Measurements from ENCODE around the gene TBCE. TPM values are rescaled to one million over a fixed set of nuclear protein-coding genes. Genes with fewer than 3 reads are reported as not detected.
A peak's percentile ranks its signal among the peaks of the same experiment; 100 is the strongest.

TBCE gene
- total and polyA plus RNA-seq, 9 of the 15 experiments (the other 6 are each of a cell fraction or from before 2014, with no cell fraction given): 52.6 to 92.1 (median 82.1) TPM

DNA sequence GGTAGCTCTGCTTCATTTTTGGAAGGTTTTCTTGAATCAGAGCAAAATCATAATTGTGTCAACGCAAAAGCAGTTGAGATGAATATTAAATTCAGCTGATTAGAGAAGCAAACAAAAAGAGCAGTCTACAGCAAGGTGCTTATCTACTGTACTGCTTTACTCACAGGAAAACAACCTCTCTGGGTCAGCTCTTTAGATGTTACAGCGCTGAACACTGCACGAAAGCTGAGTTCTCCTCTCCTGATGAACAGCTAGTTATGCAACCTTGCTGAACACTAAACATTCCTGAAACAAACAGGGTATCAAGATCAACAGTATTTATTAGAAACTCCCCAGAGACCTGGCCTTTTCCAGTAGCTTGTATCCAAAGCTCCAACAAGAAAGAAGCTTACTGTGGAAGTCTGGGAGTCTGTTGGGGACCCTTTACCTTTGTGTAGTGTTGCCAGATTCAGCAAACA, 41.3 kb downstream of the TBCE start (continued):
- no peak for TF ChIP-seq ZC3H11A (IDR thresholded peaks at IDR 0.05; ENCODE audit: low read depth, low read length)
- TF ChIP-seq ELF2 (CRISPR knock-in tag; IDR thresholded peaks at IDR 0.05): no peak
- TF ChIP-seq TCF3 (CRISPR knock-in tag; IDR thresholded peaks at IDR 0.05): peak; percentile 73
- TF ChIP-seq ESRRB (CRISPR knock-in tag; IDR thresholded peaks at IDR 0.05; ENCODE audit: borderline replicate concordance): no peak
- TF ChIP-seq CSDE1 (IDR thresholded peaks at IDR 0.05): no peak
- TF ChIP-seq ZNF518B (CRISPR knock-in tag; IDR thresholded peaks at IDR 0.05): no peak
- no peak for TF ChIP-seq CTBP1 (IDR thresholded peaks at IDR 0.05; ENCODE audit: borderline replicate concordance)
- TF ChIP-seq POLR2AphosphoS2 (IDR thresholded peaks at IDR 0.05; ENCODE audit: low read length): no peak
- 0 out of 2 replicates have a peak, but pooled peaks have one; percentile 35 for TF ChIP-seq SMARCE1 (IDR thresholded peaks at IDR 0.05)
- TF ChIP-seq SOX6 (IDR thresholded peaks at IDR 0.05): 0 out of 2 replicates have a peak, but pooled peaks have one; percentile 38
- TF ChIP-seq ZNF445 (CRISPR knock-in tag; IDR thresholded peaks at IDR 0.05; ENCODE audit: low read depth): no peak
- TF ChIP-seq ARID1B (IDR thresholded peaks at IDR 0.05): peak; percentile 71
- no peak for TF ChIP-seq PHF8 (IDR thresholded peaks at IDR 0.05; ENCODE audit: borderline replicate concordance, low read length)
- TF ChIP-seq CREB3 (tag; conservative IDR thresholded peaks at IDR 0.05; ENCODE audit: low read depth): no peak
- TF ChIP-seq SMAD2 (IDR thresholded peaks at IDR 0.05; ENCODE audit: low read depth, low read length): no peak
- 0 out of 2 replicates have a peak, but pooled peaks have one; percentile 29 for TF ChIP-seq NBN (IDR thresholded peaks at IDR 0.05; ENCODE audit: low read depth)
- peak; percentile 43; the same call in 1 of the 2 replicates for TF ChIP-seq EP300 (IDR thresholded peaks at IDR 0.05; ENCODE audit: low read length)
- TF ChIP-seq KAT8 (IDR thresholded peaks at IDR 0.05; ENCODE audit: low read depth): no peak
- TF ChIP-seq SMARCA4 (IDR thresholded peaks at IDR 0.05): peak; percentile 27; the same call in 1 of the 2 replicates
- no peak for TF ChIP-seq ZNF431 (CRISPR knock-in tag; IDR thresholded peaks at IDR 0.05)
- TF ChIP-seq, protein P1, sequence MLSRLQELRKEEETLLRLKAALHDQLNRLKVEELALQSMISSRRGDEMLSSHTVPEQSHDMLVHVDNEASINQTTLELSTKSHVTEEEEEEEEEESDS (CRISPR knock-in tag; IDR thresholded peaks at IDR 0.05): no peak
- no peak for TF ChIP-seq JUNB (CRISPR knock-in tag; conservative IDR thresholded peaks at IDR 0.05)
- no peak for TF ChIP-seq E2F1 (CRISPR knock-in tag; IDR thresholded peaks at IDR 0.05)
- peak in 1 of 2 experiments; percentile 79; a peak in 2 of 4 replicates for TF ChIP-seq HDAC1 (IDR thresholded peaks at IDR 0.05)
- TF ChIP-seq ZSCAN32 (CRISPR knock-in tag; IDR thresholded peaks at IDR 0.05): no peak
- TF ChIP-seq TEAD4 (IDR thresholded peaks at IDR 0.05; ENCODE audit: low read length): peak; percentile 57; the same call in 1 of the 2 replicates
- TF ChIP-seq TEAD4 (CRISPR knock-in tag; IDR thresholded peaks at IDR 0.05; ENCODE audit: borderline replicate concordance): no peak
- no peak for TF ChIP-seq GATAD2A (IDR thresholded peaks at IDR 0.05)
